ENCODE data around the gene GCNA. TPM values are rescaled to one million over a fixed set of nuclear protein-coding genes. Genes with fewer than 3 reads are reported as not detected.
A peak's percentile ranks its signal among the peaks of the same experiment; 100 is the strongest.

The GCNA gene
- total and polyA plus RNA-seq, 10 of the 15 experiments (the other 5 are each of a cell fraction or from before 2014, with no cell fraction given), result 0.37 to 1.6 (median 0.90) TPM

GRCh38 chrX:71650333-71650969, 72.2 kb downstream of the GCNA start (continued):
- TF ChIP-seq SMC3 (IDR thresholded peaks at IDR 0.05; ENCODE audit: borderline replicate concordance, low read length) (peak; percentile 49; the same call in 1 of the 2 replicates), RAD21 (IDR thresholded peaks at IDR 0.05; ENCODE audit: insufficient read depth, low read depth, low read length) (peak; percentile 69), SMARCA5 (IDR thresholded peaks at IDR 0.05) (no peak), SUZ12 (IDR thresholded peaks at IDR 0.05; ENCODE audit: unreplicated experiment) (no peak), SKIL (IDR thresholded peaks at IDR 0.05; ENCODE audit: low read depth, poor library complexity, severe bottlenecking) (peak; percentile 67)

DNA sequence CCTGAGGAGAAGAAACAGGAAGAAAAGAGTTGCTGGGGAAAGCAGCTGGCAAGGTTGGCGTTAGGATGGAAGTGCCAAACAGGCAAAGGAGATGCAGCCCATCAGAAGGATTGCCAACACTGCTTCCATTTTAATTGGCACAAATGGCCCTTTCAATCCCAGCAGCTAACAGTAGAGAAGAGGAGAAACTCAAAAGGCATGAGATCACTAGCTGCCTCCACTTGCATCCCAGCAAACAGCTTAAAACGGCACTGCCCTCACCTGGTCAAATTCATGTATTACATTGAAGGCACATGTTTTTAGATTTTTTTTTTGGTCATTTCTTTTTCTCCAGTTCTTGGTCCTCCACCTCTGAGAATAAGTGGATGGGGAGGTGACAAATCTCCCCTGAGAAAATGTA, 74.2 kb downstream of the GCNA start:
- no TSS peak for BruUV-seq (replicated peaks)
- SMC1A ChIA-PET (ENCODE audit: uncharacterized antibody, unreplicated experiment), result interaction anchor here (0.6 to 3.8 kb wide), 17 partner anchors 16 to 245 kb away, joined by 3 to 14 read pairs (median 4); no protein-coding TSS in a partner anchor
- H3K4me3 ChIP-seq, result no peak overlapping the region
- 0 out of 2 replicates have a peak, but pooled peaks cover 3% of the 10 kb centered on the region for H3K4me1 ChIP-seq (ENCODE audit: control insufficient read depth, insufficient read depth, low read length)
- no peak overlapping the region for H2AFZ ChIP-seq (ENCODE audit: control insufficient read depth, low read depth, low read length)
- FAIRE-seq (no peak), ATAC-seq (peak; percentile 77), DNase-seq (ENCODE audit: low read depth, low spot score) (no peak)
- CTCF ChIA-PET, result interaction anchor here (0.6 to 3.6 kb wide), 29 partner anchors 8 to 682 kb away, joined by 3 to 25 read pairs (median 4); partner anchors contain the start of gene CXCR3
- H4K20me1 ChIP-seq (ENCODE audit: control insufficient read depth, insufficient read depth), result no peaks in the 10 kb centered on the region
- POLR2A ChIA-PET, result interaction anchor here (0.7 kb wide), 1 partner anchor 92 kb away, joined by 3 read pairs; no protein-coding TSS in a partner anchor
- no peak overlapping the region for H3K9ac ChIP-seq (ENCODE audit: control insufficient read depth, insufficient read depth, low read length)
- no peaks in the 10 kb centered on the region for H3K36me3 ChIP-seq (ENCODE audit: control insufficient read depth in 2 of 2, insufficient read depth in 2 of 2, low read length in 1 of 2)
- H3K9me3 ChIP-seq (replicated peaks; ENCODE audit: control insufficient read depth, insufficient read depth, low read length), result no peaks in the 10 kb centered on the region
- RAD21 ChIA-PET (ENCODE audit: unreplicated experiment), result interaction anchor here (0.8 to 1.6 kb wide), 12 partner anchors 14 to 471 kb away, joined by 3 to 9 read pairs (median 4); partner anchors contain the start of genes CXCR3 and NONO
- intact Hi-C loops (cut with micrococcal nuclease; ENCODE audit: unreplicated experiment) (loop anchor here (5.0 kb wide), 2 partner anchors 115 to 220 kb away; no protein-coding TSS in a partner anchor), in situ Hi-C loops (cut with MboI) (loop anchor here (5.0 to 25.0 kb wide), 4 partner anchors 35 to 865 kb away; partner anchors contain the start of gene CXCR3)
- WGBS (ENCODE audit: insufficient coverage, insufficient replicate concordance, low lambda C conversion rate, missing lambda C conversion rate), result 43% methylated on average over 2 of the region's 2 CpGs
- no peaks in the 10 kb centered on the region for H3K79me2 ChIP-seq (ENCODE audit: control insufficient read depth, insufficient read depth, low read length)
- H3K4me2 ChIP-seq (ENCODE audit: control insufficient read depth, insufficient read depth), result no peak overlapping the region
- H3K27ac ChIP-seq (ENCODE audit: control insufficient read depth, insufficient read depth), result no peak overlapping the region
- H3K27me3 ChIP-seq (replicated peaks in 1 of 2; ENCODE audit: control insufficient read depth in 2 of 2, insufficient read depth in 2 of 2, low read length in 1 of 2), result no peaks in the 10 kb centered on the region
- TF ChIP-seq RAD21 (IDR thresholded peaks at IDR 0.05; ENCODE audit: insufficient read depth, low read depth, low read length) (peak; percentile 89), CHD2 (IDR thresholded peaks at IDR 0.05; ENCODE audit: borderline replicate concordance, low read depth, low read length) (no peak), ESRRA (IDR thresholded peaks at IDR 0.05; ENCODE audit: low read length) (no peak), ATF7 (IDR thresholded peaks at IDR 0.05; ENCODE audit: low read depth) (peak; percentile 33; the same call in 1 of the 2 replicates), YY1 (IDR thresholded peaks at IDR 0.05; ENCODE audit: low read depth, low read length) (0 out of 2 replicates have a peak, but pooled peaks have one; percentile 15), TCF12 (IDR thresholded peaks at IDR 0.05; ENCODE audit: low read depth, low read length) (no peak), SMC3 (IDR thresholded peaks at IDR 0.05; ENCODE audit: borderline replicate concordance, low read length) (peak; percentile 73), GABPA (IDR thresholded peaks at IDR 0.05; ENCODE audit: low read depth) (no peak), SREBF2 (IDR thresholded peaks at IDR 0.05; ENCODE audit: low read length) (no peak)
- TF ChIP-seq, protein P1, sequence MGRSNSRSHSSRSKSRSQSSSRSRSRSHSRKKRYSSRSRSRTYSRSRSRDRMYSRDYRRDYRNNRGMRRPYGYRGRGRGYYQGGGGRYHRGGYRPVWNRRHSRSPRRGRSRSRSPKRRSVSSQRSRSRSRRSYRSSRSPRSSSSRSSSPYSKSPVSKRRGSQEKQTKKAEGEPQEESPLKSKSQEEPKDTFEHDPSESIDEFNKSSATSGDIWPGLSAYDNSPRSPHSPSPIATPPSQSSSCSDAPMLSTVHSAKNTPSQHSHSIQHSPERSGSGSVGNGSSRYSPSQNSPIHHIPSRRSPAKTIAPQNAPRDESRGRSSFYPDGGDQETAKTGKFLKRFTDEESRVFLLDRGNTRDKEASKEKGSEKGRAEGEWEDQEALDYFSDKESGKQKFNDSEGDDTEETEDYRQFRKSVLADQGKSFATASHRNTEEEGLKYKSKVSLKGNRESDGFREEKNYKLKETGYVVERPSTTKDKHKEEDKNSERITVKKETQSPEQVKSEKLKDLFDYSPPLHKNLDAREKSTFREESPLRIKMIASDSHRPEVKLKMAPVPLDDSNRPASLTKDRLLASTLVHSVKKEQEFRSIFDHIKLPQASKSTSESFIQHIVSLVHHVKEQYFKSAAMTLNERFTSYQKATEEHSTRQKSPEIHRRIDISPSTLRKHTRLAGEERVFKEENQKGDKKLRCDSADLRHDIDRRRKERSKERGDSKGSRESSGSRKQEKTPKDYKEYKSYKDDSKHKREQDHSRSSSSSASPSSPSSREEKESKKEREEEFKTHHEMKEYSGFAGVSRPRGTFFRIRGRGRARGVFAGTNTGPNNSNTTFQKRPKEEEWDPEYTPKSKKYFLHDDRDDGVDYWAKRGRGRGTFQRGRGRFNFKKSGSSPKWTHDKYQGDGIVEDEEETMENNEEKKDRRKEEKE (IDR thresholded peaks at IDR 0.05), result no peak
- TF ChIP-seq, protein P2, sequence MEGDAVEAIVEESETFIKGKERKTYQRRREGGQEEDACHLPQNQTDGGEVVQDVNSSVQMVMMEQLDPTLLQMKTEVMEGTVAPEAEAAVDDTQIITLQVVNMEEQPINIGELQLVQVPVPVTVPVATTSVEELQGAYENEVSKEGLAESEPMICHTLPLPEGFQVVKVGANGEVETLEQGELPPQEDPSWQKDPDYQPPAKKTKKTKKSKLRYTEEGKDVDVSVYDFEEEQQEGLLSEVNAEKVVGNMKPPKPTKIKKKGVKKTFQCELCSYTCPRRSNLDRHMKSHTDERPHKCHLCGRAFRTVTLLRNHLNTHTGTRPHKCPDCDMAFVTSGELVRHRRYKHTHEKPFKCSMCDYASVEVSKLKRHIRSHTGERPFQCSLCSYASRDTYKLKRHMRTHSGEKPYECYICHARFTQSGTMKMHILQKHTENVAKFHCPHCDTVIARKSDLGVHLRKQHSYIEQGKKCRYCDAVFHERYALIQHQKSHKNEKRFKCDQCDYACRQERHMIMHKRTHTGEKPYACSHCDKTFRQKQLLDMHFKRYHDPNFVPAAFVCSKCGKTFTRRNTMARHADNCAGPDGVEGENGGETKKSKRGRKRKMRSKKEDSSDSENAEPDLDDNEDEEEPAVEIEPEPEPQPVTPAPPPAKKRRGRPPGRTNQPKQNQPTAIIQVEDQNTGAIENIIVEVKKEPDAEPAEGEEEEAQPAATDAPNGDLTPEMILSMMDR (IDR thresholded peaks at IDR 0.05 in 2 of 3, conservative IDR thresholded peaks at IDR 0.05 in 1 of 3; ENCODE audit: control insufficient read depth in 2 of 3, extremely low read depth in 1 of 3, insufficient read depth in 1 of 3, low read depth in 3 of 3, low read length in 3 of 3), result peak; percentile 64 to 73 (median 73)
